K562 (cell line): ENCODE measurements around the gene NT5DC1. TPM values are rescaled to one million over a fixed set of nuclear protein-coding genes. Genes with fewer than 3 reads are reported as not detected.

Experiments used
- ZBTB40 ChIP-seq, 2 experiments: fragments of 450-650 bp in 1 of 2; sonication (generic) in 1 of 2; formaldehyde crosslinking in 1 of 2; IDR thresholded peaks; 2 replicates each; pipeline versions ENCODE4 v1.7.1 to v1.9.0; 2016 to 2022; ENCODE audit warnings: inconsistent platforms in 1 of 2, mild to moderate bottlenecking in 1 of 2, missing genetic modification reagents in 1 of 2
- polyA plus RNA-seq, 8 experiments: library from polyadenylated mRNA; depleted of rRNA in 4 of 8; stranded (reverse) in 5 of 8; unstranded in 3 of 8; fragments of >200 nt; fragmentation: Nextera tagmentation in 2 of 8; fragmentation: Illumina TruSeq in 1 of 8; extraction: Ambion mirVana in 2 of 8; extraction: Trizol in 1 of 8; gene quantifications; 2 replicates each; pipeline versions ENCODE4 v1.2.1 to v1.2.3, GENCODE V29; 2011 to 2014; ENCODE audit warnings: inconsistent platforms in 1 of 8, missing spikeins in 1 of 8
- total RNA-seq, 7 experiments: library from RNA; depleted of rRNA in 6 of 7; stranded (reverse); fragments of >200 nt in 6 of 7; fragmentation: Illumina TruSeq in 2 of 7; extraction: Trizol in 2 of 7; gene quantifications; 2 replicates each; pipeline versions ENCODE4 v1.2.1 to v1.2.3, GENCODE V29; 2011 to 2021; ENCODE audit warnings: low replicate concordance in 1 of 7

The NT5DC1 gene
- total and polyA plus RNA-seq, 9 of the 15 experiments (the other 6 are each of a cell fraction or from before 2014, with no cell fraction given): 4.9 to 28.5 (median 16.3) TPM

GRCh38 chr6:116173928-116174327 is 73.3 kb downstream of the NT5DC1 start (continued):
- TF ChIP-seq ZBTB40 (IDR thresholded peaks at IDR 0.05) (no peak), ZBTB40 (CRISPR knock-in tag; IDR thresholded peaks at IDR 0.05) (no peak)
